C1 segment of cervical spinal cord (tissue), 14 donors: ENCODE data around the gene THOC6.

Source experiments
- DNase-seq, 14 donors: peaks; one replicate each; lab custom pipeline; 2025; lab: John Stamatoyannopoulos, UW

THOC6 gene

DNA sequence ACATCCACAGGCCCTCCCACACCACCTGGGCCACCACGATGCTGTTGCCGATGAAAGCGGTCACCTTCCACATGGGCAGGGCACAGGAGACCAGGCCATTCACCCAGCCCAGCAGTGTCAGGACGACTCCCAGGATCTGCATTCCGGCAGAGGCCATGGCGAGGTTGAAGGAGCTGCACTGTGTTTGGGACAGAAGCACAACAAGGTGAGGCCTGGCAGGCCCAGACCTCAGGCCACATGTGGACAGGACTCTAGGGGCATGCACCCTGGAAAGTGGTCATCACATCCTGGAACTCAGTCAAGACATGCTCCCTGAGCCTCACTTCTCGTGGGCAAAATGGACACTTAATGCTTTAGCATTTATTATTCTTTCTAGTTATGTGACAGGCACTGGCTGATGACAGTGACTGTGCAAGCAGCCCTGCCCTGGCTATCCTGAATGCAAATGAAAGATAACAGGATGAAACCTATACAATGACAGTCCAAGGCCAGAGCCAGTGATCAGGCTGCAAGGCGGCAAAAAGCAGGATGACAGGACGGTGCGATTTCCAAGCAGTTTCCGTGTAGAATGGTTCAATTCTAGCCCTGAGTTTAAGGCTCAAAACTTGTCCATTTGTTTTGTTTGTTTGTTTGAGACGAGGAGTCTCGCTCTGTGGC is 7.8 kb upstream of the THOC6 start:
- DNase-seq, result no peak

DNA sequence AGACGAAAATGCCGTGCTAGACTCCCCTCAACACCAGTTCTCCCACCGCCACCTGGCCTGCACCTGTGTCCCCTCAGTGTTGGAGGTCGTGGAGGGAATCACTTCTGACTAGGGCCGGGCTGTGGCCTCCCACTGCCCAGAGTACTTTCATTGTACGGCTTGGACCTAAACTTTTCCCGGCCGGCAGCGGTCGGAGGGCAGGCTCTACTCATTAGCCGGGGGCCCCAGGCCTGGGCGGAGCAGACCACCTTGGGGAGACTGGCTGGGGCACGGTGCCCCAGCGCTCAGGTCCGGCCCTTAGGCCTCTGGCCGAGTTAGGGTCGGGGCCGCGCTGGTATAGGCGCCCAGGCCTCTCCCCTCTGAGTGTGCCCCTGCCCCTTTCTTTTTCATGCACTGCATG is 6.5 kb upstream of the THOC6 start:
- no peak for DNase-seq

DNA sequence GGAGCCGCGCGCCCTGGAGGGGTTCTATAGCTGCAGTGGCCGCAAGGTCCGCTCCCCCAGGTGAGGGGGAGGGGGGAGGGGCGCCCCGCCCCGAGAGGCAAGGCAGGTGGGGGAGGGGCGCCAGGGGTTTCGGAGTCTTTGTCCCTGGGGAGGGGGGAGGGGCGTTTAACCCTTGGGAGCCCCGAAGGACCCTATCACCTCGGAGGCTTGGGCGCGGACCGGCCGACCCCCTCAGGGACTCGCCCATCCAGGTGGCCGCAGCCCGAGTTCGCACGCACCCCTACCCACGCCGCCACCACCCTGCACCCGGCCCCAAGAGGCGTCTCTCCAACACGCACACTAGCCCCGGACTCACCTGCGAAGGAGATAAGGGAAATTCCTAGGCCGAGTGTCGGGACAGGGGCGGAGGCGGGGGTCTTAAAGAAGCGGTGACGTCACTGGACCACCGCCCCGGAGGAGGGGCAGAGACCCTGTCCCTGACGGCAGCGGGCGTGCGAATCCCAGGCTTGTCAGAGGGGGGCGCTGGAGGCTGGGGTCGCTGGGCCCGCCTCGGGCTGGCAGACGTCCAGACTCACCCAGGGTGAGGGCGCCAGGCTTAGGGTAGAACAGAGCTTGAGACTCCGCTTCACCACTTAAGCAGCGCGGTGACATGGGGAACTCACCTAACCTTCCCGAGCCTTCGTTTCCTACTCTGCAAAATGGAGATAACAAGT is 5.9 kb upstream of the THOC6 start, which contains the start of gene CLDN6:
CLDN6 (minus strand) TSS at position 390 of the 713 bp plus-strand sequence. CDS start 2,162 bp downstream, outside the sequence.
- DNase-seq, result no peak

DNA sequence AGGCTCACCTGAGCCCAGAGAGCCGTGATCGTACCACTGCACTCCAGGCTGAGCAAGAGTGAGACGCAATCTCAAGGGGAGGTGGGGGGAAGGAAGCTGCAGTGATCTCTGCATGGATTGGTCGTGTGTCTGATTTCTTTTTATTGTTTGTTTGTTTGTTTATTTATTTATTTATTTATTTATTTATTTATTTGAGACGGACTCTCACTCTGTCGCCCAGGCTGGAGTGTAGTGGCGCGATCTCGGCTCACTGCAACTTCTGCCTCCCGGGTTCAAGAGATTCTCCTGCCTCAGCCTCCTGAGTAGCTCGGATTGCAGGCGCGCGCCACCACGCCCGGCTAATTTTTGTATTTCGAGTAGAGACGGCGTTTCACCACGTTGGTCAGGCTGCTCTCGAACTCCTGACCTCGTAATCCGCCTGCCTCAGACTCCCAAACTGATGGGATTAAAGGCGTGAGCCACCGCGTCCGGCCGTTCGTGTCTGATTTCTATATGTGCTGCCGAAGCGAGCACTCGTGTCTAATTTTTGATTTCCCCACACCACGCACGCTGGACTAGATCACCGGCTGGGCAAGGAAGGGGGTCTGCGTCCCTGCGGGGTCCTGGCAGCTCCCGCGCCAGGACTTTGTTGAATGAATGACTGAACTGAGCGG is 4.1 kb upstream of the THOC6 start:
- DNase-seq, result no peak

DNA sequence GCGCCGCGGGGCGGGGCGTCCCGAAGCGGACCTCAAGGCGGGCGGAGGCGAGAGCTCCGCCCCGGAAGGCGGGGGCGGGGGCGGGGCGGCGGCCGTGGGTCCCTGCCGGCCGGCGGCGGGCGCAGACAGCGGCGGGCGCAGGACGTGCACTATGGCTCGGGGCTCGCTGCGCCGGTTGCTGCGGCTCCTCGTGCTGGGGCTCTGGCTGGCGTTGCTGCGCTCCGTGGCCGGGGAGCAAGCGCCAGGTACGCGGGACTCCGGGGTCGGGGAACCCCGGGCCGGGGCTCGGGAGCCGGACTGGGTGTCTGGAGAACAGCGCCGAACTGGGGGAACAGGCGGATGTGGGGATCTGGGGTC is 3.6 kb upstream of the THOC6 start, which contains the start of gene TNFRSF12A:
TNFRSF12A (plus strand) TSS at position 122 of the 357 bp plus-strand sequence; CDS start at position 152, 30 bp downstream.
- DNase-seq, result peak in 11 of 14 donors; percentile 19 to 66 (median 39)

DNA sequence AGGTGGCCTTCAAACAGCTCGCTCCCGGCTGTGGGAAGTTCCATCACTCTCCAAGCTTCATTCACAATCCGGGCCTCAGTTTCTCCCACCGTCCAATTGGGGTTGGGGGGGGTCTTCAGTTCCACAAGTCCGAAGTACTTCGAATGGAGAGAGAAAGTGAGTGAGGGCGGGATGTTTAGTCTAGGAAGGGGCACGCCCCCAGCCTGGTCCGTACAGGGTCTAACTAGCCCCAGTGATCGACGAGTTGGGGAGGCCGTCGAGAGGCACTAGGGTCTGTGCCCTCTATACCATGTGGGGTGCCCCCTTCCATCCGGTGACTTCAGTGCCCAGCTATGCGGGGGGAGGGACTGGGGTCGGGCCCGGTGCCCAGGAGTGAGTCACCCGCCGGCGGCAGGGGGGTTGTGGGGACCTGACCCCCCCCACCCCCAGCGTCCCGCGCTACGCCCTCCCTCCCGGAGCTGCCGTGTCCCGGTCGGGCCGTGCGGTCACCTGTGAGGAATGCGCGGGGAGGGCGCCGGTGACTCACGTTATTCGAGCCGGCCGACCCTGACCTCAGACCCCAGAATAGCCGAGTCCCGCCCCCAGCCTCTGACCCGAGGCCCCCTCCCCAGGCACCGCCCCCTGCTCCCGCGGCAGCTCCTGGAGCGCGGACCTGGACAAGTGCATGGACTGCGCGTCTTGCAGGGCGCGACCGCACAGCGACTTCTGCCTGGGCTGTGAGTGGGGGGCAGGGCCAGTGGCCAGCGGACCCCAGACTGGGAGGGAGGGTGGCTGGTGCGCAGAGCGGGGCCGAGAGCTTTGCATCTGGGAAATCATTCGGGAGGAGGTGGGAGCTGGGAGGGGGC is 3.0 kb upstream of the THOC6 start:
- DNase-seq, result peak in 8 of 14 donors; percentile 14 to 81 (median 38)

DNA sequence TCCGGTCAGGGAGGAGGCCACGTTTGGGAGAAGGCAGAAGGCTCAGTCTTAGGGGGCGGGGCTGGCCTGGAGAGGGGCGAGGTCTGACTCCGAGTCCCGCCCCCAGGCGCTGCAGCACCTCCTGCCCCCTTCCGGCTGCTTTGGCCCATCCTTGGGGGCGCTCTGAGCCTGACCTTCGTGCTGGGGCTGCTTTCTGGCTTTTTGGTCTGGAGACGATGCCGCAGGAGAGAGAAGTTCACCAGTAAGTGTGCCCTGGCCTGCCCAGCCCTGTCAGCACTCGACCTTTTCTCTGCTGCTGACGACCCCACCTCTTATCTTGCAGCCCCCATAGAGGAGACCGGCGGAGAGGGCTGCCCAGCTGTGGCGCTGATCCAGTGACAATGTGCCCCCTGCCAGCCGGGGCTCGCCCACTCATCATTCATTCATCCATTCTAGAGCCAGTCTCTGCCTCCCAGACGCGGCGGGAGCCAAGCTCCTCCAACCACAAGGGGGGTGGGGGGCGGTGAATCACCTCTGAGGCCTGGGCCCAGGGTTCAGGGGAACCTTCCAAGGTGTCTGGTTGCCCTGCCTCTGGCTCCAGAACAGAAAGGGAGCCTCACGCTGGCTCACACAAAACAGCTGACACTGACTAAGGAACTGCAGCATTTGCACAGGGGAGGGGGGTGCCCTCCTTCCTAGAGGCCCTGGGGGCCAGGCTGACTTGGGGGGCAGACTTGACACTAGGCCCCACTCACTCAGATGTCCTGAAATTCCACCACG is 2.2 kb upstream of the THOC6 start:
- peak in 6 of 14 donors; percentile 21 to 68 (median 46) for DNase-seq

DNA sequence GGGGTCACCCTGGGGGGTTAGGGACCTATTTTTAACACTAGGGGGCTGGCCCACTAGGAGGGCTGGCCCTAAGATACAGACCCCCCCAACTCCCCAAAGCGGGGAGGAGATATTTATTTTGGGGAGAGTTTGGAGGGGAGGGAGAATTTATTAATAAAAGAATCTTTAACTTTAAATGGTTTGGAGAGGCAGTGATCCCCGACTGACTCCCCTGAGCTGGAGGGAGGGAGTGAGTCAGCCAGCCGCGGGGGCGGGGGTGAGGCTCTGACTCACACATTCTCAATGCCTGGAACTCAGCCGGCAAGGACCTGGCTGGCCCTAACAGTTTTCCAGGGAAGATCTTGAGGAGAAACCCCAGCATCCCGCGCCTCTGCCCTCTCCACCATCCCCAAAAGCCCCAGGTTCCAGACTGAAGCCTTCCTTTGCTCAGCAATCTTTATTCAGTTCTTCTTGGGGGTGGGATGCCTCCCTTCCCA is 1.6 kb upstream of the THOC6 start:
- peak in 7 of 14 donors; percentile 14 to 83 (median 36) for DNase-seq

DNA sequence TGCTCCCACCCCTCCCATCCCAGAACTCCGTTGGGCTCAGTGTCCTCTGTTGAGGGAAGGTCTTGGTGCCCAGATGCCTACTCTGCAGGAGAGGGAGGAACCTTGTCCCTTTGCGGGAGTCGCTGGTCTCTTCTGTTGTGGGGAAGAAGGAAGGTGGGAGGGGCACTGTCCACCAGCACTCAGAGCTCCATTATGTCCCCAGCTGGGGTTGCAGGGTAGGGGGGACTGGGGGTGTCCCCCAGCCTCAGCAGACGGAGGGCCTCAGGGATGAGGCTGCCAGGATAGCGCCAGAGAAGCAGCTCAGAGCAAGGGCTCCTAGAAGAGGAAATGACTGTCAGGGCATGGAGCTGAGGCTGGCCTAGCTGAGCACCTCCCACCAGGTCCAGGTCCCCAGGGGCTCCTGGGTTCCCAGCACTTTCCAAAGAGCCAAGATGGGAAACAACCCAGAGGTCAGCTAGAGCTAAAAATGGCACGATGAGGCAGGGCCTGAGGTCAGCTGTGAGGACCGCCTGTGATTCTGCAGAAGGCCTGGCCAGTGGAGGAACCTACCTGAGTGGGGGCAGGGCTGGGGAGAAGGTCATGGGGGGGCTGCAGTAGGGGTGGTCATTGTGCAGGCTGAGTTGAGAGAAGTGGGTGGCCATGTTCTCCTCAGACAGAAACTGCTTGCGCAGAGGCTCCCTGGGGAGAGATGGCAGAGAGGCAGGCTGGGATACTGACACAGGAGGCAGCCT is 986 bp upstream of the THOC6 start:
- DNase-seq, result no peak

DNA sequence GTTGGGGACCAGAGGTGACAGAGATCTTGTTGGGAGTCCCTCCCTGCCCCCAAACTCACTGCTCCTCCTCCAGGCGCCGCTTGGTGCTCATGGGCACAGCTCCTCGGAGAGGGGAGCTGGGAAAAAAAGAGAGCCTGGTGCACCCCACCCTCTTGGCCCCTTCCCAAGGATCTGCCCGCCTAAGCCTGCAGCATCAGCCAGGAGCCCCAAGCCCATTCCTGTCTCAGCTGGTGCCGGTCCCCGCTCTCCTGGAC is 493 bp upstream of the THOC6 start:
- peak in 7 of 14 donors; percentile 59 to 76 (median 67) for DNase-seq

DNA sequence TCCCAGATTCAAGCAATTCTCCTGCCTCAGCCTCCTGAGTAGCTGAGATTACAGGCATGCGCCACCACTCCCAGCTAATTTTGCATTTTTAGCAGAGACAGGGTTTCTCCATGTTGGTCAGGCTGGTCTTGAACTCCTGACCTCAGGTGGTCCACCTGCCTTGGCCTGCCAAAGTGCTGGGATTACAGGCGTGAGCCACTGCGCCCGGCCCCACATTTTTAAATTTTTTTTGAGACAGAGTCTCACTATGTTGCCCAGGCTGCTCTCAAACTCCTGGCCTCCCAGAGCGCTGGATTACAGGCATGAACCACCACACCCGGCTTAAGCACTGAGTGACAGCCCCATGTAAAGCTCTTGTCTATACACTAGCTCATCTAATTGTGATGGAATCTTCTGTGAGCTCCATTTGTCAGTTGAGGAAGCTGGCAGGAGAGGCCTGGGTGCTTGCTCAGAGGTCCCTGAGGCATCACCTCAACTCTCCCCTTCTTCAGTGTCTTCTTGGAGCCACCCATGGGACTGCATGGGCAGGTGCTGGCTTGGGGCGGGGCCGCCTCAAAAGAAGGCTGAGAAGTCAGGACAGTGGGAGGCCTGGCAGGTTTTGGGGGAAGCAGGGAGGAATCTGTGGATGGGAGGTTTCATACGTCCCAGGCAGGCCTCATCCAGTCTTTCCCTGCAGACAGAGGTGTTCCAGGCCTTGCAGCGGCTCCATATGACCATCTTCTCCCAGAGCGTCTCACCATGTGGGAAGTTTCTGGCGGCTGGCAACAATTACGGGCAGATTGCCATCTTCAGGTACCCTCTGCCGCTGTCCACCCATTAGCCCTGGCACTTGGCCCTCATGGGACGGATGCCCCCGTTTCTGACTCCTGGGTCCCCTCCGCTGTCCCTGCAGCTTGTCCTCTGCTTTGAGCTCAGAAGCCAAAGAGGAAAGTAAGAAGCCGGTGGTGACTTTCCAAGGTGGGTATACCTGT is 1.5 kb downstream of the THOC6 start:
- no peak for DNase-seq

DNA sequence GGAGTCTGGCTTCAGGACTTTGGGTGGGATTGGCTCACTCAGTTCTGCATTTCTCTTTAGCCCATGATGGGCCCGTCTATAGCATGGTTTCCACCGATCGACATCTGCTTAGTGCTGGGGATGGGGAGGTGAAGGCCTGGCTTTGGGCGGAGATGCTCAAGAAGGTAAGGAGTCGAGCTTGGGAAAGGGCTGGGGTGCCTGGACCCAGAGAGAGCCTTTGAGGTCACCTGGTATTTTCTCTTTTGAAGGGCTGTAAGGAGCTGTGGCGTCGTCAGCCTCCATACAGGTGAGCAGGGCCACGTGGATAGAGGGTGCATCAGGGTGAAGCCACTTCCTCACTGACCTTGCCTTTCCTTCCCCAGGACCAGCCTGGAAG is 2.2 kb downstream of the THOC6 start:
- no peak for DNase-seq

DNA sequence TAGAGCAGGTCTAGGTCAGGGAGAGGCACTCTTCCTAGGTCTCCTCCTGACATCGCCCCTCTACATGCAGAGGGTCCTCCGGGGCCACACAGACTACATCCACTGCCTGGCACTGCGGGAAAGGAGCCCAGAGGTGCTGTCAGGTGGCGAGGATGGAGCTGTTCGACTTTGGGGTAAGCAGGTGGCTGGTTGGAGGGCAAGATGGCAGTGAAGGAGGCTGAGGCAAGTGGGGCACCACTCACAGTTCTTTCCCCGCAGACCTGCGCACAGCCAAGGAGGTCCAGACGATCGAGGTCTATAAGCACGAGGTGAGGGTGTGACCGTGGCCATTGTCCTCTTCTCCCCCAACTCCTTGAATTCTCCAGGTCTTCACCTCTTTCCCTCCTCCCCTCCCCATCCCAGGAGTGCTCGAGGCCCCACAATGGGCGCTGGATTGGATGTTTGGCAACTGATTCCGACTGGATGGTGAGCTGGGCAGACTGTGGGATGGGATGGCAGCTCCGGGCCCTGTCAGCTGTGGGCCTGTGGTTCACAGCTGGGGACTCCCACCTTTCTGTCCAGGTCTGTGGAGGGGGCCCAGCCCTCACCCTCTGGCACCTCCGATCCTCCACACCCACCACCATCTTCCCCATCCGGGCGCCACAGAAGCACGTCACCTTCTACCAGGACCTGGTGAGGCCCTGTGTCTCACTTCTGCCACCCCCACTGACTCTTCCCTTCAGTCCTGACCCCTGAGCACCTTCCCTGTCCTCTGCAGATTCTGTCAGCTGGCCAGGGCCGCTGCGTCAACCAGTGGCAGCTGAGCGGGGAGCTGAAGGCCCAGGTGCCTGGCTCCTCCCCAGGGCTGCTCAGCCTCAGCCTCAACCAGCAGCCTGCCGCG is 3.0 kb downstream of the THOC6 start:
- no peak for DNase-seq

DNA sequence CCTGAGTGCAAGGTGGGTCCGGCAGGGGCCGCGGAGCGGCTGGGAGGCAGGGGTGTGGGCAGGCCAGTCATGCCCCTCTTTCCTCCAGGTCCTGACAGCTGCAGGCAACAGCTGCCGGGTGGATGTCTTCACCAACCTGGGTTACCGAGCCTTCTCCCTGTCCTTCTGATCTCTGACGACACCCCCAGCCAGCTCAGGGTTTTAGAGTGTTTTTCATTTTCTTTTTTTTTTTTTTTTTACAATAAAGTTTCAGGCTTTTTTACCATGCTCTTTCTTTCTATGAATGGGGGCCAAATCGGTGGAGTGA is 3.6 kb downstream of the THOC6 start:
- DNase-seq, result no peak

DNA sequence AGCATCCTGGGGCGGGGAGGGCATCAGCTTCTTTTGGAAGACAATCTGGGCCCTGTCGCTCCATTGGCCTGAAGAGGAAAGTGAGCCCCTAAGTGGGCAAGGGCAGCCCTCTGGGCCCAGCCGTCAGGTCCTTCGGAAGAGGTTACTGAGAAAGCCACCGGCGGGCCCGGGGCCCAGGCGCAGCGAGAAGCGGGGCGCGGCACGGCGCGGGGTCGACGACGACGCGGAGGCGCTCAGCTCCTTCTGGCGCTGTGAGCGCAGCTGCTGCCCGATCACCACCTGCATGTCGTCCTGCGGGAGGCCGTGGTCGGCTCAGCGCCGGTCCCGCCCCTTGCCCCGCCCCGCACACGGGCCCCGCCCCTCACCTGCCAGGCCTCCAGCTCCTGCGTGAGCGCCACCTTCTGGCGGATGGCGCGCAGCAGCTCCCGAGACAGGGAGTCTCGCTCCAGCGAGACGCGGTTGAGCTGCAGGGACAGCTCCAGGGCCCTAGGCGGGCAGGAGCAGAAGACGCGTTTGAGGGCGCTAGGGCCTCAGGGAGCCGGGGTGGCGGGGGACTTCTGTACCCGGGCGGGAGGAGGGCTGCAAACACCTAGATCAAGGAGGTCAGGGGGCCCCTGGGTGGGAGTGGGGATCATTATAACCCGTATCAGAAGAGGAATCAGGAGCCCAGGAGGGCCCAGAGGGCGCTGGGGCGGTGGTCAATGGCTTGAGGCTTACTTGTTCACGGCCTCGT is 4.3 kb downstream of the THOC6 start:
- DNase-seq, result peak in 8 of 14 donors; percentile 13 to 85 (median 36)

DNA sequence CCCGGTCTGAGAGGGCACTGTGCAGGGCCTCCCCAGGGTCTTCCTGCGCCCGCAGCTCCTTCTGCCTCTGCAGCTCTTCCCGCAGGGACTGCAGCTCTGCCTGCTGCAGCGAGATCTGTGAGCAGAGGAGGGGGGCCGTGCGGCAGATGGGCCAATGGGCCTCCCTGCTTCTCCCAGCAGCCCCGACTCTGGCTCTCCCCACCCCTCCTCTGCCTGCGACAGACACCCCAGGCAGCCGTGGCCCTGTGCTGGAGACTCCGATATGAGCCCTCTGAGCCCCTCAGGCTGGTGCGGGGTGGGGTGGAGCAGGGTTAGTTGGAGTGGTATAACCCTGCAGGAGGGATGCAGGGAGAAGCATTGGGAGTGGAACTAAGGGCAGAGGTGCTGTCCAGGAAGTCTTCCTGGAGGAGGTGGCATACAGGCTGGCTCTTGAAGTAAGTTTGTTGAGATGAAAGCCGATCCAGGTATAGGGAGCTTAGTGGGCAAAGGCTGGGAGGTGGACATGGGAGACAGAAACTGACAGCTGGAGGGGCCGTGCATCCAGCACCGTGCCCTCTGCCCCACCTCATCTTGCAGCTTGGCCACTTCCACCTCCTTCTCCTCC is 5.0 kb downstream of the THOC6 start:
- DNase-seq, result no peak
